Hepatocyte (in vitro differentiated cells): ENCODE results near the gene CLEC4F. TPM values are rescaled to one million over a fixed set of nuclear protein-coding genes. Genes with fewer than 3 reads are reported as not detected.

Source experiments
- DNase-seq: peaks from one replicate; pipeline ENCODE4 v3.0.0-alpha.2; 2016; ENCODE audit warnings: low spot score
- H2AFZ ChIP-seq: fragments of 200-600 bp; sonication (generic); 2 replicates; pipeline ENCODE4 v1.6.0; 2016; ENCODE audit warnings: antibody characterized with exemption, mild to moderate bottlenecking
- H3K27ac ChIP-seq: fragments of 200-600 bp; sonication (generic); 2 replicates; pipeline ENCODE4 v1.5.1; 2016; ENCODE audit warnings: mild to moderate bottlenecking
- H3K27me3 ChIP-seq: fragments of 200-600 bp; sonication (generic); 2 replicates; pipeline ENCODE4 v1.6.1; 2016
- H3K36me3 ChIP-seq: fragments of 200-600 bp; sonication (generic); replicated peaks from 2 replicates; pipeline ENCODE4 v1.5.1; 2016; ENCODE audit warnings: low read depth; ENCODE audit not compliant: insufficient read depth
- H3K4me1 ChIP-seq: fragments of 200-600 bp; sonication (generic); 2 replicates; pipeline ENCODE4 v1.5.1; 2016; ENCODE audit warnings: mild to moderate bottlenecking, moderate library complexity; ENCODE audit not compliant: insufficient read depth
- H3K4me2 ChIP-seq: fragments of 200-600 bp; sonication (generic); 2 replicates; pipeline ENCODE4 v1.6.0; 2016
- H3K4me3 ChIP-seq: fragments of 200-600 bp; sonication (generic); 2 replicates; pipeline ENCODE4 v1.5.1; 2016; ENCODE audit warnings: mild to moderate bottlenecking
- H3K79me2 ChIP-seq: fragments of 200-600 bp; sonication (generic); 2 replicates; pipeline ENCODE4 v1.6.0; 2017; ENCODE audit warnings: mild to moderate bottlenecking
- H3K9me2 ChIP-seq: fragments of 200-600 bp; sonication (generic); replicated peaks from 2 replicates; pipeline ENCODE4 v1.6.0; 2017; ENCODE audit warnings: mild to moderate bottlenecking; ENCODE audit not compliant: insufficient read depth
- H3K9me3 ChIP-seq: fragments of 200-600 bp; sonication (generic); 2 replicates; pipeline ENCODE4 v1.5.1; 2016; ENCODE audit warnings: low read depth, mild to moderate bottlenecking
- H4K20me1 ChIP-seq: fragments of 200-600 bp; sonication (generic); 2 replicates; pipeline ENCODE4 v1.6.0; 2016; ENCODE audit warnings: mild to moderate bottlenecking; ENCODE audit not compliant: insufficient read depth, poor library complexity, severe bottlenecking
- EZH2 ChIP-seq: fragments of 200-600 bp; sonication (generic); IDR thresholded peaks from 2 replicates; pipeline ENCODE4 v1.6.1; 2016; ENCODE audit warnings: antibody characterized with exemption, mild to moderate bottlenecking, borderline replicate concordance
- EZH2phosphoT487 ChIP-seq: fragments of 200-600 bp; sonication (generic); IDR thresholded peaks from one replicate; pipeline ENCODE4 v1.6.1; 2018; ENCODE audit warnings: antibody characterized with exemption, mild to moderate bottlenecking, low read depth, moderate library complexity; ENCODE audit not compliant: unreplicated experiment, severe bottlenecking
- WGBS: methylation state at CpG from one replicate; pipeline ENCODE4 v1.1.6; 2016; ENCODE audit warnings: low lambda C conversion rate; ENCODE audit errors: missing lambda C conversion rate; 5-methylcytosine and 5-hydroxymethylcytosine counted together
- polyA plus RNA-seq: library from polyadenylated mRNA; unstranded; fragments of >200 nt; fragmentation: Nextera tagmentation; extraction: Ambion mirVana; gene quantifications from 2 replicates; pipeline ENCODE4 v1.2.1, GENCODE V29; 2016
- total RNA-seq: library from RNA; depleted of rRNA; stranded (reverse); fragments of >200 nt; gene quantifications from 2 replicates; pipeline ENCODE4 v1.2.3, GENCODE V29; 2014
- TF ChIP-seq, protein P1 (sequence below): fragments of 200-600 bp; sonication (generic); IDR thresholded peaks from 2 replicates; pipeline ENCODE4 v1.5.1; 2016; ENCODE audit warnings: antibody characterized with exemption, mild to moderate bottlenecking; ENCODE audit not compliant: poor library complexity

CLEC4F gene
- total and polyA plus RNA-seq, 2 experiments from 2014 or later: not detected

DNA sequence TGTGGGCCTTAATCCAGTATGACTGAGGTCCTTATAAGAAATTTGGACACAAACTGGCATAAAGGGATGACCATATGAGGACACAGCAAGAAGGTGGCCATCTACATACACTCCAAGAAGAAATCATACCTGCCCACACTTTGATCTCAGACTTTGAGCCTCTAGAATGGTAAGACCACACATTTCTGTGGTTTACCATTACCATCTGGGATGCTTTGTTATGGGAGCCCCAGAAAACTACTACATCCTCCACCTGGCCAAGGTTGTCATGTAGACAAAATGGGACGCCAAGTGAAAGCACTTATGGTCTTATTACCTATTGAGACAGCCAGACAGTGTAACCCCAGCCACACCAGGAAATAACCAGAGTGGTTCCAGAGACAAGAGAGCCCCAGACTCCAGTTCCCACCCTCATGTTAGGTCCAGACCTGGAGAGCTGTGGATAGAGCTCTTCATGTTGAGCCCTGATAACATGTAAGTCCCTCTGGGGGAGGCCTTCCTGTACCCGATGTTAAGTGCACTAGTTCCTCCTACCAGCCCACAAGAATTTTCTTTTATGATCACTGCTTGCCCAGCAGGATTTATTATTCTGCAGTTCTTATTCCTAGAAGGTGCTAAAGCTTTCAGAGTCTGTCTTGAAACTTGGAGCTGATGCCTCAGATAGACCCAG lies 47.8 kb downstream of the CLEC4F start:
- H4K20me1 ChIP-seq: no peaks in the 10 kb centered on the region
- TF ChIP-seq, protein P1, sequence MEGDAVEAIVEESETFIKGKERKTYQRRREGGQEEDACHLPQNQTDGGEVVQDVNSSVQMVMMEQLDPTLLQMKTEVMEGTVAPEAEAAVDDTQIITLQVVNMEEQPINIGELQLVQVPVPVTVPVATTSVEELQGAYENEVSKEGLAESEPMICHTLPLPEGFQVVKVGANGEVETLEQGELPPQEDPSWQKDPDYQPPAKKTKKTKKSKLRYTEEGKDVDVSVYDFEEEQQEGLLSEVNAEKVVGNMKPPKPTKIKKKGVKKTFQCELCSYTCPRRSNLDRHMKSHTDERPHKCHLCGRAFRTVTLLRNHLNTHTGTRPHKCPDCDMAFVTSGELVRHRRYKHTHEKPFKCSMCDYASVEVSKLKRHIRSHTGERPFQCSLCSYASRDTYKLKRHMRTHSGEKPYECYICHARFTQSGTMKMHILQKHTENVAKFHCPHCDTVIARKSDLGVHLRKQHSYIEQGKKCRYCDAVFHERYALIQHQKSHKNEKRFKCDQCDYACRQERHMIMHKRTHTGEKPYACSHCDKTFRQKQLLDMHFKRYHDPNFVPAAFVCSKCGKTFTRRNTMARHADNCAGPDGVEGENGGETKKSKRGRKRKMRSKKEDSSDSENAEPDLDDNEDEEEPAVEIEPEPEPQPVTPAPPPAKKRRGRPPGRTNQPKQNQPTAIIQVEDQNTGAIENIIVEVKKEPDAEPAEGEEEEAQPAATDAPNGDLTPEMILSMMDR: no peak
- TF ChIP-seq EZH2phosphoT487 (no peak), EZH2 (no peak)
- no peaks in the 10 kb centered on the region for H3K9me3 ChIP-seq
- H3K27ac ChIP-seq: no peak overlapping the region
- H2AFZ ChIP-seq: no peak overlapping the region
- H3K27me3 ChIP-seq: peaks cover 58% of the 10 kb centered on the region
- H3K9me2 ChIP-seq: no peaks in the 10 kb centered on the region
- 88% methylated on average over 2 of the region's 2 CpGs for WGBS
- H3K4me3 ChIP-seq: no peak overlapping the region
- H3K36me3 ChIP-seq: no peaks in the 10 kb centered on the region
- H3K4me1 ChIP-seq: peaks cover 3% of the 10 kb centered on the region
- DNase-seq: no peak
- H3K79me2 ChIP-seq: no peaks in the 10 kb centered on the region
- H3K4me2 ChIP-seq: no peak overlapping the region

DNA sequence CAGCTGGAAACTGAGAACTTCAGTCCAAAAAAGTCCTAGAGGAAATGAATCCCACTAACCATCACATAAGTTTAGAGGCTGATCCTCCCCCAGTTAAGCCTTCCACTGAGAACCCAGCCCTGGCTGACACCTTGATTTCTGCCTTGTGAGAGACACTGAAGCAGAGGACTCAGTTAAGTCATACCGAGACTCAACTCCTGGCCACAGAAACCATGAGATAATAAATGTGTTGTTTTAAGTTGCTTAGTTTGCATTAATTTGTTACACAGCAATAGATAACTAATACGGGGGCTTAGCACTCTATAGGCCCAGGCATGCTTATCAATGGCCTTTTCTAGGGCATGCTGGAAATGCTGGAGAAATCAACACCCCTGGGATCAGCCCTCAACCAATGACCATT lies 49.0 kb downstream of the CLEC4F start:
- Histone ChIP-seq H3K4me1 (peaks cover 10% of the 10 kb centered on the region), H3K79me2 (no peaks in the 10 kb centered on the region), H3K27ac (no peak overlapping the region), H3K9me2 (no peaks in the 10 kb centered on the region), H3K27me3 (peaks cover 69% of the 10 kb centered on the region), H3K9me3 (no peaks in the 10 kb centered on the region), H3K4me2 (no peak overlapping the region), H3K4me3 (no peak overlapping the region), H3K36me3 (no peaks in the 10 kb centered on the region), H2AFZ (no peak overlapping the region), H4K20me1 (no peaks in the 10 kb centered on the region)
- WGBS: 75% methylated on average over 2 of the region's 2 CpGs
- no peak for DNase-seq
- TF ChIP-seq EZH2: no peak
- TF ChIP-seq, protein P1: no peak
- TF ChIP-seq EZH2phosphoT487: no peak

DNA sequence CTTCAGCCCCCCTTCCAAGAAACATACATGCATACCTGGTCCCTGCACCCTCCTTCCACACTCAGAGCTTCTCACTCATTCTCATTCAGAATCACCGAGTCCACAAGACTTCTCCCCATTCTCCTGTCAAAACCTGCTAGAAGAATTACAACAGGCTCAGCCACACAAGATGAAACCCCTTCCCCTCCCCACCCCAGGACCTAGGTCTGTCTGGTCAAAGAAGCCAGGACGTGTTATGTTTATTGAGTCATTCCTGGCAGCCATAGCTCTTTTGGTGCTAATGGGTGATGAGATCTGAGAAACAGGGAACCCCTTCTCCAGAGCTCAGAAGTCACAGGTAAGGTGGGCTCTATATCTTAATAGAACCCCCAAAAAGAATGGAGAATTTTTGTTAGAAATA lies 50.9 kb downstream of the CLEC4F start:
- Histone ChIP-seq H3K79me2 (no peaks in the 10 kb centered on the region), H3K4me2 (no peak overlapping the region), H3K9me3 (no peaks in the 10 kb centered on the region), H3K27ac (no peak overlapping the region), H3K9me2 (no peaks in the 10 kb centered on the region), H3K4me3 (no peak overlapping the region), H3K4me1 (peaks cover 10% of the 10 kb centered on the region), H3K27me3 (peaks cover 72% of the 10 kb centered on the region), H3K36me3 (no peaks in the 10 kb centered on the region), H2AFZ (no peak overlapping the region), H4K20me1 (no peaks in the 10 kb centered on the region)
- no peak for DNase-seq
- TF ChIP-seq EZH2 (no peak), EZH2phosphoT487 (no peak)
- TF ChIP-seq, protein P1: no peak
- 58% methylated on average over 2 of the region's 2 CpGs for WGBS
